HG02973 (cell line): ENCODE results near the gene RNF152.

Experiments used
- ATAC-seq: cut with Tn5 transposase; IDR thresholded peaks from one replicate; pipeline ENCODE4 v1.9.1; 2021; ENCODE audit warnings: moderate library complexity; ENCODE audit not compliant: unreplicated experiment

The RNF152 gene

GRCh38 chr18:61855449-61856378, 37.1 kb downstream of the RNF152 start:
- ATAC-seq = no peak

DNA sequence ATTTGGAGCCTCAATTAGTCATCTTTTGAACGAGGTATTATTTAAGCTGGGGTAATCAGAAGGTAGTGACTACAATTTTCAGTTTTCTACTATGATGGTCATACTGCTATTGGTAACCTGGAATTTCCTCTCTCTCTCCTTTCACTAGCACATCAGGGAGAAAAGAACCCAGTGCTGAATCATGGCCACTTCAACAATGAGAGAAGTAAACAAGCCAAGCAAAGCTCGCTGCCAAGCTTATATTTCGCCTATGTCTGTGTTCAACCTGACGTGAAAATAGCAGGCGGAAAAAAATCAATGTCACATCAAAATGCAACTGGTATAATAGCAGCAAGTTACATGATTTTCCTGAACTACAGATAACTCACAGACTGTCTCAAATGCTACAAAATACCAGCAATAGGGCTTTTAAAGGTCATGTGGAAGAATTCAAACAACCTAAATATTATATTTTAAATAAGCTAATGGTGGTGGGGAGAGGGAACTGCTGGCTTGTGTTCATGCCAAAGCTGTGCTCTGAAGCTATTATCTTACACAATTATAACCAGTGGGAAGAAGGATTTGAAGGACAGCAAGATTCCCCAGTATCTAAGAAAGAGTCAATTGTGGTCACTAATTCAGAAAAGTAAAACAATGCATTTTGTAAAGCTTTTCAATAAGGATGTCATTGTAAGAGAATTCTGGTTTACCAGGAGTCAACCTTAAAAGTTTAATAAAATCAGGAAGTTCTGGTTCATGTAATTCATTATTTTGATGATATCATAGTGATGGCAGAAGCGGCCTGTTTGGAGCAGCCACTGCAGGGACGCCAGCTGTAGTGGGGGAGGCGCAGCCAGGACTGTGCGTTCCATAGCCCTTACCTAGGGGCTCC, 38.0 kb downstream of the RNF152 start:
- no peak for ATAC-seq

DNA sequence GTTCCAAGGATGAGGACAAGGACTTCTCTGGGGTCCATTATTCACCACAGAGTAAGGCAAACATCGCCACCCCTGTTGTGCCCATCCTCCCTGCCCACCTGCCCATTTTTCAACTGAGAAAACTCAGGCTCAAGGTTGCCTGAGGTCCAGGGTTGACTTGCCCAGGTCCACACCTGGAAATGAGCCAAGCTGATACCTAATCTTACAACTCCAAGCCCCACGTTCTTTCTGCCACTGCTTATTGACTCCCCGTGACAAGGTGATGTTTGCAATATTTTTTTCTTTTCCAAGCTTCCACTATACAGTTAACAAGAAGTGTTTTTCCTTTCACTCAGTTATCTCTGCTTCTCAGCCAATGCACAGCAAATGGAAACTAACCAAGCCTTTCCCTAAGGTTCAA, 39.0 kb downstream of the RNF152 start:
- no peak for ATAC-seq

GRCh38 chr18:61852496-61852895, 40.3 kb downstream of the RNF152 start:
- no peak for ATAC-seq

DNA sequence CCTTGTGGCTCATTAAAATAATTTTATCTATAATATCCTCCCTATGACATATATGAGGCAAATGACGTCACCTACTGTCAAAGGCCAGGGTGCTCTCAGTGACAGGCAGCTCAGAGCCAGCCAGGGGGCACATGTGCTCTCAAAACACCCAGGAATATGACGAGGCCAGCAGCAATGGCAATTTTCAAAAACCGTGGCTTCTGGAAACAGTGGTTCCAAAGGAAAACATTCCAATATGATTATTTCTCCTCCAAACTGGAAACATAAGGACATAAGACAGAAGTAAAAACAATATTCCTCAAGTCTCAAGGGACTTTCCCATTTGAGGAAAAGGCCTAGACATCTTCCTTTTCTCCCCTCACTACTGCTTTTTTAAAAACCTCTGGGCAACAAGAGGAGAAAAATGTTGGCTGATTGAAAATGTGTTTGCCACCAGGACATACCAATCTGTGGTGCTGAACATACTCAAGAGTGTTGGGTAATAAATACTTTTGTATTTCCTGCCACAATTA, 40.8 kb downstream of the RNF152 start:
- ATAC-seq = no peak

GRCh38 chr18:61851279-61851678, 41.5 kb downstream of the RNF152 start:
- ATAC-seq = no peak

GRCh38 chr18:61850756-61851155, 42.1 kb downstream of the RNF152 start:
- no peak for ATAC-seq

- no peak for ATAC-seq
Observed at GRCh38 chr18:61847164-61847791, 45.5 kb downstream of the RNF152 start.

GRCh38 chr18:61845197-61845596, 47.6 kb downstream of the RNF152 start:
- no peak for ATAC-seq

- ATAC-seq = no peak
Observed at GRCh38 chr18:61844726-61845125, 48.1 kb downstream of the RNF152 start.

DNA sequence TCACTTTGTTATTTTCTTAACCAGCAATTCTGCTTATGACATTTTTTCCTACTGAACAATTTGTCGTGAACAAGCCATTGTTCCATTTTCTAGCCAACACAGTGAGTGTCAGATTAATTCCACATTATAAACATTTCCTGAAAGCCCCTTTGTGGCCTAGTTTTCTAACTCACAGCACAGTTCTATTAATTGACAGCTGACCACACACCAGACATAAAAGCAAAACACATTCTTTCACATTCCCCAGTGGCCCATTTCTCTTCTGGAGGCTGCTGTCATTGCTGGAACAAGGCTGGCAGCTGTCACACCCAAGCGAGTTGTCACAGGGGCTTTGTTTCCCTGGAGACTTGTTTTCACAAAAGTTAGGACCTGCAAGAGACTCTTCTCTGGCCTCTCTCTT, 50.7 kb downstream of the RNF152 start:
- no peak for ATAC-seq

DNA sequence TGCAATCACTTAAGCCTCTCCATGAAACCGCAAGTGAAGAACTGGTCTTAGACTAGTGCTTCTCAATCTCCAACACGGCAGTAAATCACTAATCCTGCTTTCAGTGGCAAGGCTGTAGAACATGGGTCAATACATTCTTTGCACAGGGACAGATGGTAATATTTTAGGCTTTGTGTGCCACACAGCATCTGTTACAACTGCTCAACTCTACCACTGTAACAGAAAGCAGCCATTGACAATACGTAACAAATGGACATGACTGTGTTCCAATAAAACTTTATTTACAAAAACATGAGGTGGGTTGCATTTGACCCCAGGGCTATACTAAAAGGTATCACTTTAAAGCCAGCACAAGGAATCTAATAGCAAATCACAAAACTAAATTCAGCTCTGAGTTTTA, 51.1 kb downstream of the RNF152 start:
- no peak for ATAC-seq

DNA sequence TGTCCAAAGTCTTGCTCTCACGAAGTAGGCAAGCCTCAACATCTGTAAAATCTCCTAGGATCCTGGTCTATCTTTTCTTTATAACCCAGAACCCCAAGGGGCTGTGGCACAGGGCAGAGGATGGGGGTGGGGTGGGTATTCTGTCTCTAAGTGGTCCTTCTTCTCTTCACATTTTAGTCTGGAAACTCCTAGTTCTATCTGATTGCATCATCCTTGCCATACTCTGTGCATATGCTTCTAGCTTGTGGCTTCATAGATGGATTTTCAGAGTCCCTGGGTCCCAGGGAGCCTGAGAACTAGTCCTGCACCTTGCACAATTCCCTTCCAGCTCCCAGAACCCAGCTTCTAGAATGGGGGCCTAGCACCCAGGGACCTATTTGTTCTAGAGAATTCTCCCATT, 52.5 kb downstream of the RNF152 start:
- no peak for ATAC-seq

DNA sequence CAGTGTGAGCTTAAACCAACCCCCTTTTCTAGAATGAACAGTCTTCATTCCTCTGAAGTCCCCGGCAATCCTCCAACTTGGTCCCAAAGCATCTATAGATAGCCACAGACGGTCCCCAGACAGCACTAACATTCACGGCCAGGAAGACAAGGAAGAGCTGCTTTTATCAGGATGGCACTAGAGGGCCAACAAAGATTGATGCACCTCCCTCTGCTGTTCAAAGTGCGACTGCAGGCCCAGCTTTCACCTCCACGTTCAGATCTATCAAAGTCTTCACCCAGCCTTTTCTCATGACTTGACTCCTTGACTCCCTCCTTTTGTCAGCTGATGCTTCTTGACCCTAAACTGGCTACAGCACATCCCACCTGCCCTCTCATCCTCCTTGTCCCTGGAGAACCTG, 54.3 kb downstream of the RNF152 start:
- ATAC-seq = no peak

DNA sequence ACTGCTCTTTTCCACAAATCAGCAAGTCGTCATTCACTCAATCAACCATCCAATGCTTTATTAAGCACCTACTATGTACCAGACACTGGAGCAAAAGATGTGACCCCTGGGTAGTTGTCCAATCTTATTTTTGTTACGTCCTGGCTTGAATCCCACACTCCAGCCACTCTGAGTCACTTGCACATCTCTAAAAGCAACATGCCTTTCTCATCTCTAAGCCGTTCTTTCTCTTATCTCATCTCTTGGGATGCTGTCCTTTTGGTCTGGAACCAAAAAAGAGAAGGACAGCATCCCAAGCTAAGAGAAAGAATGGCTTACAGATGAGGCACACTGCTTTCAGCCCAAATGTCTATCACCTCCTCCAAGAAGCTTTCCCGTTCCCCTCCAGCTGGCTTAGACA, 58.8 kb downstream of the RNF152 start:
- ATAC-seq = no peak

DNA sequence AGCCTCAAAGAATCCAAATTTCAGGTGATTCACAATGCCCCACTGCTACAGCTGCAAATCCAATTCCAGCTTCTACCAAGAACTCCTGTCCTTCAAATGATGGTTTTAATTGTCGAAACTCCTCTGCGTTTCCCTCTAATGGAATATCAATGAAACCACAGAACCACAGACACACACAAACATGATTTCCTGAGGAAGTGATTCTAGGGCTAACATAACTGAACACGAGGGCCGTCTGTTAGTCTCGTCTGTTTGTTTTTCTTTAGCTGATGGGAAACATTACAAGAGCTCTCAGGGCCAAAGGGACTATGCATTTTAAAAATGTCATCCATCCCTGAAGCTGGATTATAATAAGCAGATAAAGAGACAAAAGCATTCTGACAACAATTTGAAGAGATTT, 59.4 kb downstream of the RNF152 start:
- ATAC-seq = no peak

DNA sequence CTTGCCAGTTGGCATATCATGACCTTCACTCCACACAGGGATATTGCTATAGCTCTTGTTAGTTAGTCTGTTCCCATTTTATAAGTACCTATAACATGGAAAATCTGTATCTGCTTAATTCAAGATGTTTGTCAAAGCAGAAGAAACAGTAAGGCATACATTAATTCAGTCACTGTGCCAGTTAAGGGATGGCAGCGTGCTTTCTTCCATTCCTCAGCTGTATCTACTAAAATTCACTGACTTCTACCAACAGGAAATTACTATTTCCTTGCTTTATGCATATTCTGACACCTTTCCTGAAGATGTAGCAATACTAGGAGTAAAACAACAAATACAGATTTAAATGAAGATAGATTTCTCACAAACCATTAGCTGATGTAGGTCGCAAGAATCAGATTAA, 59.9 kb downstream of the RNF152 start:
- ATAC-seq = no peak

- no peak for ATAC-seq
Observed at GRCh38 chr18:61831071-61831470, 61.7 kb downstream of the RNF152 start.

DNA sequence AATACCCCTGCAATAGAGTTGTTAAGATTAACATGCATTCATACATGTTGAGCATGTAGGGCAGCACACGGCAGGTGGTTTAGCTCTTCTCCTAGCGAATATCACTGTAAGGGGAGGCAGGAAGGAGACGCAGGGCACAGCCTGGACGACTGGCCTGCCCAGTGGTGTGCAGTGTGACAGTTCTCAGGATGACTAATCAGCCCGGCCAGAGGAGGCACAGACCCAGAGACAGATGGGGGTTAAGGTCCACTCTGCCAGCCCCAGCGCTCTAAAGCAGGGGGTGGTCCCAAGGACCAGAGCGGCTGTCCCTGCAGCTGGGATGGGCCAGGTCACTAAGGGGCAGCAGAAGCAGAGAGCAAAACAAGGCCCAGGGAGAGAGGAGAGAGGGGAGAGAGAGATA, 63.7 kb downstream of the RNF152 start:
- ATAC-seq = no peak

DNA sequence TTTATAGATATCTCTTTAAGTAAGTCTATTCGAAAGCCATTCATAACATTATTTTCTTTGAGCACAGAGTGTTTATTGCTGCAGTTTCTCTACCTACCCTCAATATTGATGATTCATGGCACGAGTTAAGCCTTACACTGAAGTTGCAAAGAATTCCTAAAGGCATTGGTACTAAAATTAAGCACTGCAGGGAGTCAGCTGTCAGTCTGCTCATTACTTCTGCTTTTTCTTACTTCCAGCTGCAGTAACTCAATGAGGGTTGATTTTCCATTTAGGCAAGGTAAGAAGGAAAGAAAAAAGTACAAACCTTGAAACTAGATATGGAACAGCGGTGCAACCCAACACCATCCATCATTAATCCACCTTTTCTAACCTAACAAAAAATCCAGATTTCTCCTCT, 65.2 kb downstream of the RNF152 start:
- no peak for ATAC-seq

DNA sequence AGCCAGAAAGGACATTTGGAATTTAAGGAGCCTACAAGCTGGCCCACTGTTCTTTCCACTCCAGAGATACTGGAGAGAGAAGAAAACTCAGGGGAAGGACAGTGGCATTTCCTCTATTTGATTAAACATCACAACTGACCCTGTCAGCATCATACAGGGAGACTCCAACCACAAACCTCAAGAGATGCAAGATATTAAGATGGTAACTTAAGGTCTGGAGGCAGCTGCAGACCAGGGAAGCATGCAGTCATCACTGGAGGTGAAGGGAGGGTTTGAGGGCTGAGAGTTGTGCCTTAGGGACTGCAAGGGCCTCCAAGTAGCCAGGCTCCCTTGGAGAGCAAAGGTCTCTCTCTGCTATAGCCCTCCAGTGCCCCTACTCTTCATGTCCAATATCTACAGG, 67.4 kb downstream of the RNF152 start:
- no peak for ATAC-seq
